ENCODE measurements around the gene PLD3.

- TF ChIP-seq CTCF (IDR thresholded peaks at IDR 0.05; ENCODE audit: low read depth, low read length, poor library complexity, severe bottlenecking) (no peak), EZH2phosphoT487 (IDR thresholded peaks at IDR 0.05; ENCODE audit: borderline replicate concordance, low read length) (no peak)
Observed at GRCh38 chr19:40323705-40324104, 24.8 kb upstream of the PLD3 start.
